NOMO-1 treated with dmso at 0.1 percent for 144 hours (cell line): ENCODE data around the gene SFXN1.

Experiments used
- DNase-seq: peaks from one replicate; lab custom pipeline; 2025; ENCODE audit not compliant: unreplicated experiment; lab: John Stamatoyannopoulos, UW

Gene SFXN1

GRCh38 chr5:175464942-175465233 is 13.5 kb upstream of the SFXN1 start:
- no peak for DNase-seq

DNA sequence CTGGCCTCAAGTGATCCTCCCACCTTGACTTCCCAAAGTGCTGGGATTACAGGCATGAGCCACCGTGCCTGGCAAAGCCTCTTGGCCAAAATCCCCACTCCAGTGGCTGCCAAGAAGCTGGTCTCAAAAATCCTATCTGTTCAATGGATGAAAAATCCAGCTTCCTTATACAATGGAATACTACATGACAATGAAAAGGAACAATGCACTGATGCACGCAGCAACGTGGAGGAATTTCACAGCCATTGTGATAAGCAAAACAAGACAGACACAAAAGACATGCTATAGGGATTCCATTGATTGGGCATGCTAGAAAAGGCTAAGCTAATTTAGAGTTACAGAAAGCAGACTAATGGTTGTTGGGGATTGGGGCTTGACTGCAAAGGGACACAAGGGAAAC is 13.1 kb upstream of the SFXN1 start:
- DNase-seq: no peak

DNA sequence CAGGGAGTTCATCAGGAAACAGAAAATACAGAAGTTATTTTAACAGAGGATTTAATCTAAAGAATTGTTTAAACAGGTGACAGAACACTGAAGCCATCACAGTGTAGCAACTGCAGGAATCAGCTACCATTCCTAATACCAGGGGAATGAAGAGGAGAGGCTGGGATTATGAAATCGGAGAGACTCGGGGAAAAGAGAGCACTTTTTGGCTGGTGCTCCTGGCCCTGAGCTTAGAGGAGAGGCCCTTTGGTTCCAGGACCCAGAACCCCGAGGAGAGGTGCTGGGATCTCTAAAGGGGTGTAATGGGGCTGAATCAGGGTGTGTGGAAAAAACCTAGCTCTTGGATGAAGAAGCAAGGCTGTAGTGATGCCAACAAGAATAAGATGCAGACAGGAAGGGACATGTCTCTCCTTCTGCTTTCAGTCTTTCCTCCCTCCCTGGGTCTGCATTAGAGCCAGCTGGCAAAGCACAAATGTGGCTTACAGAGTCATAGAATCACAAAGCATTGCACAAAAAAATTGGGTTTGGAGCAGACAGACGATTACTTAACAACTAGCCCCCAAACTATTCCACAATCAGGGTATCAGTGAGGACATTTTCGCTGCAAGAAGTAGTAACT is 11.6 kb upstream of the SFXN1 start:
- no peak for DNase-seq

- DNase-seq: no peak
Measured at GRCh38 chr5:175467983-175468690, 10.2 kb upstream of the SFXN1 start.

- DNase-seq: no peak
Measured at GRCh38 chr5:175468892-175469291, 9.5 kb upstream of the SFXN1 start.

DNA sequence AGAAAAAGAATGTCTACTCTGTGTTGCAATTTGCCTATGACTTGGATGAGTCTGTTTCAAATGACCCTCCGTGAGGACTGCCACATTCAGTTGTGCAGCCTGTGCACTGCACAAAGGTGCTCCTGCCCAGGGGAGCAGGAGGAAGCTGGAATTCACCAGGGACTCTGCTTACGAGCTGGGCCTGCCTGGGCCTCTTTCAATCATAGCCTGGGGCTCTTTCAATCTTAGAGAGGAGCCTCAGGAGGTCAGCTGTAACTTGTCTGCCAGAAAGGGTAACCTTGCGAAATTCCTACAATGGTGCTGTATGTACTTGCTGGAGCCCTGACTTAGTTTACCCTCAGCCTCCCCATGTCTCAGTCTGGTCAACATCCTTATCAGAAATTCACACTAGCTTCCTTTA is 8.4 kb upstream of the SFXN1 start:
- no peak for DNase-seq

DNA sequence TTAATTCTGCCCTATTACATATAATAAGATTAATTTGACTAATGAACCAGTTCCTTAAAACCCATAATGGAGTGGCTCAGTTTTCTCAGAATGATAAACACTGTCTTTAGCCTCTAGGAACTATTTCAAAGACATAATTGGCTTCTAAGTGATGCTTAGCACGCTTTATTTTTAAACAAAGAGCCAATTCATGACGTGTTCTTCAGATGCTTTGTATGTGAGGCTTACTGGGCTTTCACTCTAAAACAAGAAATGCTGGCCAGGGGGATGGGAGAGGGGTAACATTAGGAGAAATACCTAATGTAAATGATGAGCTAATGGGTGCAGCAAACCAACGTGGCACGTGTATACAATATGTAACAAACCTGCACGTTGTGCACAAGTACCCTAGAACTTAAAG is 7.6 kb upstream of the SFXN1 start:
- DNase-seq: no peak

- DNase-seq: no peak
Measured at GRCh38 chr5:175471196-175471595, 7.2 kb upstream of the SFXN1 start.

DNA sequence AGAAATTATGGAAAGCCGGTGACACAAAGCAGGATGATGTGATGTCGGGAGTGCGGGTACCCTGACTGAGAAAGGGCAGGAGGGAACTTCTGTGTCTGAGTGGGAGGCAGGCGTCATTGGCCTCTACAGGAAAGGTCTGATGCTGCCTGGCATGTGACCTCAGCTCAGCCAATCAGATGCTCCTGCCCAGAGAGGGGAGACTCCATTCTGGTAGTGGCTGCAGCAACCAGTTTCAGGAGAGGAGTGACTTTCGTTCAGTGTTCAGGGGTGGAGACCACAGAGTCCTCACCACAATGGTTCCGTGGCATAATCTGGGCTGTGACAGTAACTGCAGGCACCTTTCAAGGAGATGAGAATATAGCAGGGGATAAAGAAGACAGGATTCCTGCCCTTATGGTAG is 6.7 kb upstream of the SFXN1 start:
- DNase-seq: no peak

GRCh38 chr5:175472378-175472777 is 6.0 kb upstream of the SFXN1 start:
- DNase-seq: no peak

DNA sequence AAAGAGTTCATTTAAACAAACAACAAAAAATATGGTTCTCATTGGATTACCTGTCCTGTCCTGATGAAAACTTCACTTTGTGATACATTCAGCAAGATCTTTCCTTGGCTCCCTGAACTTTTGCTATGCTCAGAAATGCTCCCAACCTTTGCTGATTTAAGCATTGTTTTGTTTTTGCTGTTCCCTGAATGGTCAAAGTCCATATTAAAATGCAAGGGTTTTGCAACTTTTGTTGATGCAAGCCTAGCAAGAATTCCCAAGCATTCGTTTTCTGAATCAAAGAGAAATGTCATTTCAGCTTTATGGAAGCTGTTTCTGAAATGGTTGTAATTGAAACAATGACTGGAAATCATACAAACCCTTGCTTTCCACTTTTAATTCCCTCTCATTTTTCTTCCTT is 3.1 kb upstream of the SFXN1 start:
- no peak for DNase-seq

- no peak for DNase-seq
Measured at GRCh38 chr5:175477440-175477839, 920 bp upstream of the SFXN1 start.

DNA sequence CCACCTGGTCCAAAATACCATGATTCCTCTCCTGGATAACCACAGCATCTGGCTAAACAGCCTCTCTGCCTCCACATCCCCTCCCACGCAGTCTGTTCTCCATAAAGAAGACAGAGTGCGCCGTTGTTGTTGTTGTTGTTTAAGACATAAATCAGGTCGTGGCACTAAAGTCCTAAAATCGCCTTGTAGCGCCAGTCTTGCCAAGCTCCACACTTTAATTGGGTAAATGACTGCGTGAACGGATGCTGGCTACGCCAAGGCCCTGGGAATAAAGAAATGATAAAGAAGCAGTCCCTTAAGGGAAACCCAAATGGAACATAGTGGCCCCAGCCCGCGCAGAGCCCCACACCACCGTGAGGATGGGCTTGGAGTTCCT is 364 bp upstream of the SFXN1 start:
- DNase-seq: no peak

DNA sequence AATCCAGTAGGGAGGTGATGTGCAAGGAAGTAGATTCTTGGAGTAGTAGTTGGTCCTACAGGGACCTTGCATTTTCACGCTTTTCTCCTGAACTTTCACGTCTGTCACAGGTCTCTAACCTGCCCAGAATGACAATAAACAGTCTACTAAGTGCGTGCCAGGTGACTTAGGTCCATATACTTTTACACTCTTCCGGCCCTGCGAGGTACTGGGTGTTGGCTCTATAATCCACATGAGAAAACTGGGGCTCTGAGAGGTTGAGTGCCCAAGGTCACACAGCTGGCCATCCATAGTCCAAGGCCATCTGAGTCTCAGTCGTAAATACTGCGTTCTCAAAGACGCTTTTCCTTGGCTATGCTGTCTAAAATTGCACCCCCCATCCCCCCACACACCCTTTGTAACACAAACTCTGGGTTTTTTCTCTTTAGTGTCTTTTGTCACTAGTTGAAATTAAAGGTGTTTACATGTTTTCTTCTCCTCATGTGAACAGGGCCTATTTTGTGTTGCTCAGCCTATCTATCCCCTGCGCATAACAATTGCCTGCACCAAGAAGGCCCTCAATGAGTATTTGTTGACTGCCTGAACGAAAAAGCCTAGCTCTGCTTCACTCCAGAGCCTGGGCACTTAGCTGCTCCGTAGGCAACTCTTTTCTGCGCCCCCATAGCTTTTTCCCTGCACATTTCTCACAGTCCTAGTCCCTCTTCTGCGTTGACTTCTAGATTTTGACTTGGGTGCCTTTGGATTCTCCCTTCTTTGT is 943 bp downstream of the SFXN1 start:
- no peak for DNase-seq

DNA sequence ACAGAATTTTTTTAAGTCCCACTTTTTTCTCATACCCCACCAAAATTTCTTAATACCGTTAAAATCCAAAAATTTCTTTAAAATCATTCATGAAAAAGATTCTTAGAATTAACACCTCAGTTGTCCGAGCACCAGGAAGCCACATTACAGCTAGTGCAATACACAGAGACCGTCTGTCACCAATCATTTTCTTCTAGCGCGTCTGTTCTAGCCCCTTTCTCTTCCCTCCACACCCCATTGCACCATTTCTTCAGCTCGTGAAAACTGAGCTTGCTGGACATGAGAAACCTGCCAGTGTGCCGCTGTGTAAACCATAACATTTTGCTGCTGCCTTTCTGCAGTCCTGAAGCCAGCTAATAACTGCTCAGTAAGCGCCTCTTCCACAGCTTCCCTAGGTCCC is 5.0 kb downstream of the SFXN1 start:
- DNase-seq: no peak

DNA sequence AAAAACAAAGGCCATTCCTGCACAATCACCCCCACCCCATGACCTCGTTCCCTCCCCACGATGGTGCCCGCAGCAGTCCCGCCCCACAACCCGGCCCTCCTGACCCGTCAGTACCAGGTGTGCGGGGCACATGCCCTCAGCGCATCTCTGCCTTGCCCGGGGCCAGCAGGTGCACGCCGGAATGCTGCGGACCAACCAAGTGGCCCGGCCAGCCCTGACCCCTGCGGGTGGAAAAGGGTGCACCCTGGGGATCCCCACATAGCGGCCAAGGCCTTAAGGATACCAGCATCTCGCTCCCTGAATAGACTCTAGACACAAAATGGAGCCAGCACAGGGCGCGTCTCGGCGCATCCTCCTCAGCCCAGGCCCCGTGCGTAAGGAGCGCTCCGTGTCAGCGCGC is 6.0 kb downstream of the SFXN1 start:
- no peak for DNase-seq

- DNase-seq: no peak
Measured at GRCh38 chr5:175484829-175485228, 6.5 kb downstream of the SFXN1 start.

DNA sequence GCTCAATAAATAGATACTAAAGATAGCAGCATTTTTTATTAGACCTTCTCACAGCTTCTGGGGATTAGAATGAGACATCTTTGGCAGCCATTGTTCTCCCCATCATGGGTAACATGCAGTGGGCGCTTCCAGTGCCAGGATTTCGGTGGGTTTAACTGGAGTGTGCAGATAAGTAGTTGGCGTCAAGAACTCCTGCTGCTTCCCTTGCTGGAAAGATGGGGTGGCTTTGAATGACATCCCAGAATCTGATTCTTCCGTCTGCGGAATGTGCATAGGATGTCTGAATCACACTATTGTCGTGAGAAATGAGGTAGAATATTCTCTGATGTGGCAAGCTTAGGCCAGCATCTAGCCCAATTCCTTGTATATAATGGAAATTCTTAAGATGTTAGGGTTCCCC is 7.3 kb downstream of the SFXN1 start:
- no peak for DNase-seq

DNA sequence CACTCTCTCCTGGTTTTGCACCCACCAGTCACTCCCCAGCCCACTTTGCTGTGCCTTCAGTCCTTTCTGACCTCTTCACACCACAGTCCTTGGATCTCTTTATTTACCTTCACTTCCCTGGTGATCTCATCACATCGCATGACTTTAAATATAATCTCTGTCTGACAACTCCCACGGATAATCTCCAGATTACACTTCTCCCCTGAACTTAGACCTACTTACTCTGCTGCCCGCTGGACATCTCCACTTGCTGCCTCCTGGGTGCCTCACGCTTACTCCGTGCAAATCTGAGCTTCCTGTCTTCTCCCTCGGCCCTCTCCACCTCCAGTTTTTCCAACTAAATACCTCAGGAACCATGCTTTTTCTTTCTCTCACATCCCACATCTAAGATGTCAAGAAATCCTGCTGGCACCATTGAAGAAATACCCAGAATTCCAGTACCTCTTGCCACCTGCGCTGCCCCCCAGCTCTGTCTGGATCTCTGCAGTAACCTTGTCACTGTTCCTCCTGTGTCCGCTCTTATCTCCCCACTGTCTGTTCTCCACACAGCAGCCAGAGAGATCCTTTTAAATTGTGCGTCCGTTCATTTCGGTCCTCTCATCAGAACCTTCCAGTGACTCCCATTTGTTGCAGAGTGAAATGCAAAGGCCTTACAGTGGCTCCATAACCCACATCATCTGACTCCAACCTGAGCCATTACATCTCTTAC is 9.3 kb downstream of the SFXN1 start:
- DNase-seq: no peak

GRCh38 chr5:175489693-175490443 is 11.5 kb downstream of the SFXN1 start:
- DNase-seq: no peak

- DNase-seq: no peak
Measured at GRCh38 chr5:175491223-175491622, 12.9 kb downstream of the SFXN1 start.
